Measurements from ENCODE around the gene NFKBIB.

Gene NFKBIB

GRCh38 chr19:38901683-38902082 is 1.9 kb downstream of the NFKBIB start:
- TF ChIP-seq, protein P1, sequence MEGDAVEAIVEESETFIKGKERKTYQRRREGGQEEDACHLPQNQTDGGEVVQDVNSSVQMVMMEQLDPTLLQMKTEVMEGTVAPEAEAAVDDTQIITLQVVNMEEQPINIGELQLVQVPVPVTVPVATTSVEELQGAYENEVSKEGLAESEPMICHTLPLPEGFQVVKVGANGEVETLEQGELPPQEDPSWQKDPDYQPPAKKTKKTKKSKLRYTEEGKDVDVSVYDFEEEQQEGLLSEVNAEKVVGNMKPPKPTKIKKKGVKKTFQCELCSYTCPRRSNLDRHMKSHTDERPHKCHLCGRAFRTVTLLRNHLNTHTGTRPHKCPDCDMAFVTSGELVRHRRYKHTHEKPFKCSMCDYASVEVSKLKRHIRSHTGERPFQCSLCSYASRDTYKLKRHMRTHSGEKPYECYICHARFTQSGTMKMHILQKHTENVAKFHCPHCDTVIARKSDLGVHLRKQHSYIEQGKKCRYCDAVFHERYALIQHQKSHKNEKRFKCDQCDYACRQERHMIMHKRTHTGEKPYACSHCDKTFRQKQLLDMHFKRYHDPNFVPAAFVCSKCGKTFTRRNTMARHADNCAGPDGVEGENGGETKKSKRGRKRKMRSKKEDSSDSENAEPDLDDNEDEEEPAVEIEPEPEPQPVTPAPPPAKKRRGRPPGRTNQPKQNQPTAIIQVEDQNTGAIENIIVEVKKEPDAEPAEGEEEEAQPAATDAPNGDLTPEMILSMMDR (IDR thresholded peaks at IDR 0.05; ENCODE audit: low read depth, low read length), result no peak
- no peak for DNase-seq (ENCODE audit: extremely low read depth, low read depth)

GRCh38 chr19:38904581-38905539 is 5.1 kb downstream of the NFKBIB start:
- TF ChIP-seq, protein P1 (IDR thresholded peaks at IDR 0.05; ENCODE audit: low read depth, low read length), result no peak
- no peak for DNase-seq (ENCODE audit: extremely low read depth, low read depth)

GRCh38 chr19:38905620-38906019 is 5.9 kb downstream of the NFKBIB start:
- TF ChIP-seq, protein P1 (IDR thresholded peaks at IDR 0.05; ENCODE audit: low read depth, low read length), result no peak
- no peak for DNase-seq (ENCODE audit: extremely low read depth, low read depth)

DNA sequence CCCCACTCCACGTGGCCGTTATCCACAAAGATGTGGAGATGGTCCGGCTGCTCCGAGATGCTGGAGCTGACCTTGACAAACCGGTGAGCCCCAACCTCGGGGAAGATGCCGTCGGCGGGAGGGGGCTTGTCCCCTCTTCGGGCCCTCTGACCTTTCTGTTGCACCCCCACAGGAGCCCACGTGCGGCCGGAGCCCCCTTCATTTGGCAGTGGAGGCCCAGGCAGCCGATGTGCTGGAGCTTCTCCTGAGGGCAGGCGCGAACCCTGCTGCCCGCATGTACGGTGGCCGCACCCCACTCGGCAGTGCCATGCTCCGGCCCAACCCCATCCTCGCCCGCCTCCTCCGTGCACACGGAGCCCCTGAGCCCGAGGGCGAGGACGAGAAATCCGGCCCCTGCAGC is 7.5 kb downstream of the NFKBIB start:
- no peak for DNase-seq (ENCODE audit: extremely low read depth, low read depth)
- TF ChIP-seq, protein P1 (IDR thresholded peaks at IDR 0.05; ENCODE audit: low read depth, low read length), result no peak

DNA sequence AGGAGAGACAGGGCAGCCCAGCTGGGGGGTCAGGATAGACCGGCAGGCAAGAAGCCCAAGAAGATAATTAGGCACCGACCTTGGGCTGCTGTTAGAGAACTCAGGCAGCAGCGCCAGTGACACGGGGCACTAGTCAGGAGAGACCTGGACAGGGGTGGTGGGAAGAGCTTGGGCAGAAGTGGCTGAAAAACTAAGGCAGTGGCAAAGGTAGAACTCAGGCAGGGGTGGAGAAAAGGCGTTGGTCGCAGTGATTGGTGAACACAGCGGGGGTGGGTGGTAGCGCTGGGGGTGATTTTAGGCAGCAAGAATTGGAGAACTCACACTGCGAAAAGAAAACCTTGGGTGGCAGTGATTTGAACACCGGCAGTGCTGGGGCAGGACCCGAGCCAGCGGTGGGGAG is 7.9 kb downstream of the NFKBIB start:
- TF ChIP-seq, protein P1 (IDR thresholded peaks at IDR 0.05; ENCODE audit: low read depth, low read length), result no peak
- DNase-seq (ENCODE audit: extremely low read depth, low read depth), result no peak

GRCh38 chr19:38908911-38909310 is 9.1 kb downstream of the NFKBIB start:
- DNase-seq (ENCODE audit: extremely low read depth, low read depth), result no peak
- TF ChIP-seq, protein P1 (IDR thresholded peaks at IDR 0.05; ENCODE audit: low read depth, low read length), result no peak

DNA sequence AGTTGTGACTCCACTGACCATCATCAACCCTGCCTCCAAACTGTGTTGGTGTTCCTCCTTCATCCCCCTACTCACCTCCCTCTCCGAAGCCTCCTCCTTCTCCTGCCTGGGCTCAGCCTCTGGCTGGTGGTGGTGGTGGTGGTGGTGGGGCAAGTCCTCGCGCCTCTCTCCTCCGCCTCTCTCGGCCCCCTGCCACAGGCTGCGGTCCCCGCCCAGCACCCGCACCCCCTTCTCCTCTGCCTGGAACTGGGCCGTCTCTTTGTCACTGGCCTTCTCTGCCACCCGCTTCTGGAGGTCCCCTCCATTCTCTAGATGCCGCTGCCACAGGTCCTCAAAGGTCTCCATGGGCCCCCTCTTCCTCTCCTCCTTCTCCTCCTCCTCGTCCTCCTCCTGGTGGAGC is 10.7 kb downstream of the NFKBIB start:
- TF ChIP-seq, protein P1 (IDR thresholded peaks at IDR 0.05; ENCODE audit: low read depth, low read length), result no peak
- DNase-seq (ENCODE audit: extremely low read depth, low read depth), result no peak
